GM08714 (cell line): ENCODE results near the gene KRT76.

ENCODE experiments used
- H3K4me3 ChIP-seq: fragments of 200-500 bp; sonication (Bioruptor generic); 2 replicates; pipeline ENCODE4 v1.5.1; 2014; ENCODE audit warnings: mild to moderate bottlenecking, low read length, inconsistent platforms
- ZNF274 ChIP-seq: IDR thresholded peaks from 2 replicates; pipeline ENCODE4 v1.6.1; 2012; ENCODE audit warnings: mild to moderate bottlenecking, low read depth, low read length

KRT76 gene

DNA sequence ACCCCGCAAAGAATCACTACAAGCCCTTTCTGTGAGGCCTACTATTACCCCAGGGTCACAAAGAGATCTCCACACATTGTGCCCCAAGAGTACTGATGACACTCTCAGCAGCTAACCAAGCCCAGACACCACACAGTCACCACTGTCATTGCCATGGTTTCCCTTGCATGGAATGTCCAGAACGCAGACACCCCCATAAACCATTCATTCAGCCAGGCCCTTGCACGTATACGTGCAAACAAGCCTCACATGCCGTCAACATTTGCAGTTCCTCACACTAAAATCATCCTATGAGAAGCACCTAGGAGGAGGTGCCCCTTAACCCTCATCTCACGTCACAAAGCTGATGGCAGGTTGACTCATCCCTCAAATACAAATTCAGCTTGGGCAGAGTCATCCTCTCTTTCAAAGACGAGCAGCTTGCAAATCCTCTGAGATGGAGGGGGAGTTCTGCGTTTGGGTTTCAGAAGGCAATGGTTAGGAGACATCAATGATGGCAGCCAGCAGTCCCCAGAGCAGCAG is 56.7 kb downstream of the KRT76 start:
- no peak for TF ChIP-seq ZNF274
- no peak overlapping the region for H3K4me3 ChIP-seq
